ENCODE data around the gene HTR1A. TPM values are rescaled to one million over a fixed set of nuclear protein-coding genes. Genes with fewer than 3 reads are reported as not detected.

The HTR1A gene
- total RNA-seq (ENCODE audit: unreplicated experiment), result not detected
- long read RNA-seq, result 0 reads

DNA sequence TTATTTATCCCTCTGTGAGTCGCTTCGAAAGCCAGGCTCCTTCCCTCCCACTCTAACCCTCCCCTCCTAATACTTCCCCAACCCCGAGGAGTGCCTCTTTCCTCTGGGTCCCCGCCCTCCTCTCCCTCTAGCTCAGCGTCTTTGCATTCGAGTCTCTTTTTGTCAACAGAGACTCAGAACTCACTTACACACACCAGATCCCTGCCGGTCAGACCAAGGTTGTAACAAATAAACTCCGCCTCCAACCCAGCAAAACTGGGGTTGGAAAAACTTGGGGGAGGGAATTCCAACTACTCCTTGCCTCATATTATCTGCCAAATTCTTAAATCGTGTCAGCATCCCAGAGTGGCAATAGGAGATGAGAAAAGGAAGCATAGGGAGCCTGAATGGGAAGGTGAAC is at the start of gene HTR1A:
TSS of gene HTR1A (minus strand) at position 167 of the 400 bp plus-strand sequence. CDS start 726 bp downstream, outside the sequence.
- H3K27ac Mint-ChIP-seq (ENCODE audit: unreplicated experiment), result no peak within 1 kb of the TSS
- H3K36me3 Mint-ChIP-seq (ENCODE audit: low read depth, unreplicated experiment), result no peaks in the 10 kb centered on the region
- peaks cover 11% of the 10 kb centered on the region for H3K27me3 Mint-ChIP-seq (ENCODE audit: unreplicated experiment)
- no peak within 1 kb of the TSS for H3K4me3 Mint-ChIP-seq (ENCODE audit: unreplicated experiment)
- DNase-seq (ENCODE audit: low spot score), result no peak
- TF ChIP-seq, protein P1, sequence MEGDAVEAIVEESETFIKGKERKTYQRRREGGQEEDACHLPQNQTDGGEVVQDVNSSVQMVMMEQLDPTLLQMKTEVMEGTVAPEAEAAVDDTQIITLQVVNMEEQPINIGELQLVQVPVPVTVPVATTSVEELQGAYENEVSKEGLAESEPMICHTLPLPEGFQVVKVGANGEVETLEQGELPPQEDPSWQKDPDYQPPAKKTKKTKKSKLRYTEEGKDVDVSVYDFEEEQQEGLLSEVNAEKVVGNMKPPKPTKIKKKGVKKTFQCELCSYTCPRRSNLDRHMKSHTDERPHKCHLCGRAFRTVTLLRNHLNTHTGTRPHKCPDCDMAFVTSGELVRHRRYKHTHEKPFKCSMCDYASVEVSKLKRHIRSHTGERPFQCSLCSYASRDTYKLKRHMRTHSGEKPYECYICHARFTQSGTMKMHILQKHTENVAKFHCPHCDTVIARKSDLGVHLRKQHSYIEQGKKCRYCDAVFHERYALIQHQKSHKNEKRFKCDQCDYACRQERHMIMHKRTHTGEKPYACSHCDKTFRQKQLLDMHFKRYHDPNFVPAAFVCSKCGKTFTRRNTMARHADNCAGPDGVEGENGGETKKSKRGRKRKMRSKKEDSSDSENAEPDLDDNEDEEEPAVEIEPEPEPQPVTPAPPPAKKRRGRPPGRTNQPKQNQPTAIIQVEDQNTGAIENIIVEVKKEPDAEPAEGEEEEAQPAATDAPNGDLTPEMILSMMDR (IDR thresholded peaks at IDR 0.05; ENCODE audit: unreplicated experiment), result no peak
- H3K9me3 Mint-ChIP-seq (ENCODE audit: unreplicated experiment), result peaks cover 4% of the 10 kb centered on the region
- H3K4me1 Mint-ChIP-seq (ENCODE audit: unreplicated experiment), result peaks cover 13% of the 10 kb centered on the region

DNA sequence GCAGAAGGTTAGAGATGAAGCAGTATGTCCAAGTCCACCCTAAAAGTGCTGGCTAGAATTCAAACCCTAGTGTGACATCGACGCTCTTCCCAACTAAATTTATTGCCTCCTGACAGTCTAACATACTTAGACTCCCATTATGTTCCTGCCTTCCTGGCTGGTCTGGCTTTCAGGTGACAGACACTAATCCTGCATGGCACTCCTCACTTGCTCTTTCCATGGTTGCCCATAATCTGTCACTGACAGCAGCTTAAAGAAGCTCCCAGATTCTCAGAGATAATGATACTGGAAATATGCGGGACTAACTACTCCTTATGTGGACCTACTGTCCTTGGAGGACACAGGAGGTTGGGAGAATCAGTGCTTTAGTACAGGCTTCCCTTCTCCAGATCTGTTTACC is 41.7 kb upstream of the HTR1A start:
- Mint-ChIP-seq H3K4me1 (ENCODE audit: unreplicated experiment) (no peaks in the 10 kb centered on the region), H3K27me3 (ENCODE audit: unreplicated experiment) (no peaks in the 10 kb centered on the region), H3K4me3 (ENCODE audit: unreplicated experiment) (no peak overlapping the region), H3K36me3 (ENCODE audit: low read depth, unreplicated experiment) (no peaks in the 10 kb centered on the region), H3K27ac (ENCODE audit: unreplicated experiment) (no peak overlapping the region), H3K9me3 (ENCODE audit: unreplicated experiment) (no peaks in the 10 kb centered on the region)
- DNase-seq (ENCODE audit: low spot score), result no peak
- TF ChIP-seq, protein P1 (IDR thresholded peaks at IDR 0.05; ENCODE audit: unreplicated experiment), result no peak

DNA sequence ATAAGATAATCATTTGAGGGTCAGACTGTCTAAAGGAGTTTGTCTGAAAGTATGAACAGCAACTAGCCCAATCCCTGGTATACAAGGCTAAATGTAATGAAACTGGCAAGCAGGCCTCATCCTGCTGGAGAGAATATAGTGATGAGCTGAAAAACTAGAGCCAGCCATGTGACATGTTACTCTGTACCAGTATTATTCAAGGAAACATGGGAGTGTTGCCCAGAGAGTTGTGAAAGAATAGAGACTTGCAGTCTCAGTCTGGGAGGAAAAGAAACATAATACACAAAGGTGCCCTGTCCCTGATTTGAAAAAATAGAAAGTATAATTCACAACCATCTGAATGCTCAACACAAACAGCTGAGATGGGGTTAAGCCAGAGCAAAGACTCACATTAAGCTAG is 37.9 kb upstream of the HTR1A start:
- H3K9me3 Mint-ChIP-seq (ENCODE audit: unreplicated experiment), result no peaks in the 10 kb centered on the region
- TF ChIP-seq, protein P1 (IDR thresholded peaks at IDR 0.05; ENCODE audit: unreplicated experiment), result no peak
- H3K27me3 Mint-ChIP-seq (ENCODE audit: unreplicated experiment), result no peaks in the 10 kb centered on the region
- H3K4me3 Mint-ChIP-seq (ENCODE audit: unreplicated experiment), result no peak overlapping the region
- no peak for DNase-seq (ENCODE audit: low spot score)
- no peak overlapping the region for H3K27ac Mint-ChIP-seq (ENCODE audit: unreplicated experiment)
- no peaks in the 10 kb centered on the region for H3K36me3 Mint-ChIP-seq (ENCODE audit: low read depth, unreplicated experiment)
- no peaks in the 10 kb centered on the region for H3K4me1 Mint-ChIP-seq (ENCODE audit: unreplicated experiment)

DNA sequence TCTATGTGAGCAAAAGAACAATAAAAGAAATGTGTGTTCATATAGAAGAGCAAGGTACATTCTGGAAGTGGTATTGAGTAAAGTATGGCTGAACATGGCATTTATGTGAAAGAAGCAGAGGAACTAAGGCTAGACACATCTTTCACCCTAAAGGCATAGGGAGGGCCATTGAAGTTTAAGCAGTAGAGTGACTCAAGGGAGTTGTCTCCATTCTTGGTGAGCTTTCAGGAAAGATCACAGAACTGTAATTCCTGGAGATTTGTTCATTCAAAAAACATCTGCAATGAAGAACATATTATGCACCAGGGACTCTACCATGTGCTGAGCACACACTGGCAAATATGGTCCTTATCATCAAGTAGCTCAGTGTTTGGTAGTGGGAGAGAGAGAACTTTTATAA is 24.8 kb upstream of the HTR1A start:
- no peaks in the 10 kb centered on the region for H3K4me1 Mint-ChIP-seq (ENCODE audit: unreplicated experiment)
- TF ChIP-seq, protein P1 (IDR thresholded peaks at IDR 0.05; ENCODE audit: unreplicated experiment), result no peak
- H3K36me3 Mint-ChIP-seq (ENCODE audit: low read depth, unreplicated experiment), result no peaks in the 10 kb centered on the region
- H3K4me3 Mint-ChIP-seq (ENCODE audit: unreplicated experiment), result no peak overlapping the region
- H3K9me3 Mint-ChIP-seq (ENCODE audit: unreplicated experiment), result no peaks in the 10 kb centered on the region
- DNase-seq (ENCODE audit: low spot score), result no peak
- H3K27ac Mint-ChIP-seq (ENCODE audit: unreplicated experiment), result no peak overlapping the region
- H3K27me3 Mint-ChIP-seq (ENCODE audit: unreplicated experiment), result no peaks in the 10 kb centered on the region

GRCh38 chr5:63981864-63982263 is 19.6 kb upstream of the HTR1A start:
- no peak for DNase-seq (ENCODE audit: low spot score)
- Mint-ChIP-seq H3K36me3 (ENCODE audit: low read depth, unreplicated experiment) (no peaks in the 10 kb centered on the region), H3K9me3 (ENCODE audit: unreplicated experiment) (no peaks in the 10 kb centered on the region), H3K4me1 (ENCODE audit: unreplicated experiment) (no peaks in the 10 kb centered on the region), H3K27ac (ENCODE audit: unreplicated experiment) (no peak overlapping the region), H3K4me3 (ENCODE audit: unreplicated experiment) (no peak overlapping the region), H3K27me3 (ENCODE audit: unreplicated experiment) (peaks cover 1% of the 10 kb centered on the region)
- TF ChIP-seq, protein P1 (IDR thresholded peaks at IDR 0.05; ENCODE audit: unreplicated experiment), result no peak

Measured in endothelial cell (in vitro differentiated cells).